HG03103 (cell line): ENCODE data around the gene IL21R.
"Not testable (repeated sequence)": the region's sequence is repeated elsewhere in the genome, so short reads cannot be mapped to it uniquely, and the experiment has no call there.

Source experiments
- ATAC-seq: cut with Tn5 transposase; IDR thresholded peaks from one replicate; pipeline ENCODE4 v1.9.1; 2021; ENCODE audit warnings: low read depth; ENCODE audit not compliant: unreplicated experiment

The IL21R gene

GRCh38 chr16:27425961-27426360, 24.0 kb downstream of the IL21R start:
- no peak for ATAC-seq

- ATAC-seq, result peak; percentile 62
Observed at GRCh38 chr16:27426423-27427408, 24.7 kb downstream of the IL21R start.

- no peak for ATAC-seq
Observed at GRCh38 chr16:27427538-27427937, 25.6 kb downstream of the IL21R start.

GRCh38 chr16:27428026-27428785, 26.2 kb downstream of the IL21R start:
- ATAC-seq, result no peak

GRCh38 chr16:27429330-27429871, 27.4 kb downstream of the IL21R start:
- no peak for ATAC-seq

GRCh38 chr16:27429981-27430441, 28.0 kb downstream of the IL21R start:
- ATAC-seq, result no peak

- ATAC-seq, result no peak
Observed at GRCh38 chr16:27430512-27430911, 28.5 kb downstream of the IL21R start.

GRCh38 chr16:27430923-27431484, 29.0 kb downstream of the IL21R start:
- ATAC-seq, result no peak

- ATAC-seq, result peak; percentile 36
Observed at GRCh38 chr16:27431773-27432532, 30.0 kb downstream of the IL21R start.

- ATAC-seq, result no peak
Observed at GRCh38 chr16:27432558-27432957, 30.6 kb downstream of the IL21R start.

- ATAC-seq, result not testable (repeated sequence)
Observed at GRCh38 chr16:27433191-27433590, 31.2 kb downstream of the IL21R start.

GRCh38 chr16:27433636-27434035, 31.7 kb downstream of the IL21R start:
- no peak for ATAC-seq

GRCh38 chr16:27434141-27435051, 32.4 kb downstream of the IL21R start:
- no peak for ATAC-seq

GRCh38 chr16:27435146-27435545, 33.2 kb downstream of the IL21R start:
- ATAC-seq, result not testable (repeated sequence)

- ATAC-seq, result no peak
Observed at GRCh38 chr16:27436065-27436464, 34.1 kb downstream of the IL21R start.

- no peak for ATAC-seq
Observed at GRCh38 chr16:27436921-27437650, 35.1 kb downstream of the IL21R start.

GRCh38 chr16:27437946-27438345, 36.0 kb downstream of the IL21R start:
- no peak for ATAC-seq

GRCh38 chr16:27439271-27440018, 37.5 kb downstream of the IL21R start:
- no peak for ATAC-seq
